ENCODE results near the gene IL13.
"Not testable (repeated sequence)": the region's sequence is repeated elsewhere in the genome, so short reads cannot be mapped to it uniquely, and the experiment has no call there.

IL13 gene

GRCh38 chr5:132657676-132658380 is at the start of gene IL13:
Gene IL13 (plus strand): TSS chr5:132658173. CDS start chr5:132658187, 14 bp downstream.
- no peak for DNase-seq

DNA sequence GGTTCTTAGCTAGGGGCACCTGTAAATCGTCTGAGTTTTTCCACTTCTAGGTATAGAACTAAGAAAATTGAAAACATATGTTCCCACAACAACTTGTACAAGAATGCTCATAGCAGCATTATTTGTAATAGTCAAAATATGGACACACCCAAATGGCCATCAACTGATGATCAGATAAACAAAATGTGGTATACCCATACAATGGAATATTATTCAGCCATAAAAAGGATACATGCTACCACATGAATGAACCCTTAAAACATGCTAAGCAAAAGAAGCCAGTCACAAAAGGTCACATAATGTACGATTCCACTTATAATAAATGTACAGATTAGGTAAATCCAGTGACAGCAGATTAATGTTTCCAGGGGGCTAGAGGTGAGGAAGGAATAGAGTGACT is 46.0 kb upstream of the IL13 start:
- no peak for DNase-seq

DNA sequence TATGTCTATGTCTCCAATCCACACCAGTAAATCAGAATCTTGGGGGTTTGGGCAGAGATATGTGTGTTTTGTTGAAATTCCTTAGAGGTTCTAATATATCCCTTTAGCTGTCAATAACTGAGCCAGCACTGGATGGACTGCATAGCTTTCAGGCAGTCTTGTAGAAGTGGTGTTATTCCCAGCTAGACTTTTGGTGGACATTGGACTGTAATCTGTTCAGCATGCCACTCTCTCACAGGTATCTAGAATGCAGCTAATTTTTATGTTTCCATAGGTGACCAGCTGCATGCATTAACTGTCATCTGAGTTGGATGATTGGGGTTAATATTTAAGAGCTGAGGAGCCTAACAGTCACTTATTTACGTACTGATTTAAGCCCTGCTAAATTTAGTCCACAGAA is 45.1 kb upstream of the IL13 start:
- no peak for DNase-seq

GRCh38 chr5:132621699-132622098 is 36.3 kb upstream of the IL13 start:
- no peak for DNase-seq

GRCh38 chr5:132622608-132623007 is 35.4 kb upstream of the IL13 start:
- DNase-seq: no peak

DNA sequence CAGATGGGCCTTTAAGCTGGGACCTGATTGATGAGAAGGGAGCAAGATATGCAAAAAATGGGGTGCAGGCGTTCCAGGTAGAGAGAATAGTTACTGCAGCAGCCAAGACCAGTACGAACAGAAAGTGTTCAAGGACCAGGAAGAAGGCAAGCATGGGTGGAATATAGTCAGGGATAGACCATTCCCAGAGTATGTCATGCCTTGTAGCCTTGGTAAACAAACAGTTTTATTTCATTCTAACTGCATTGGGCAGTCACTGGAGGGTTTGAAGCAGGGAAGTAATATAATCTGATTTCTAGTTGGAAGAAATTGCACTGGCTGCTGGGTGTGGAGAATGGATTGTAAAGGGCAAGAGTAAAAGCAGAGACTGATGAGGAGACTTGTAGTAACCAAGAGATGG is 30.5 kb upstream of the IL13 start:
- DNase-seq: no peak

DNA sequence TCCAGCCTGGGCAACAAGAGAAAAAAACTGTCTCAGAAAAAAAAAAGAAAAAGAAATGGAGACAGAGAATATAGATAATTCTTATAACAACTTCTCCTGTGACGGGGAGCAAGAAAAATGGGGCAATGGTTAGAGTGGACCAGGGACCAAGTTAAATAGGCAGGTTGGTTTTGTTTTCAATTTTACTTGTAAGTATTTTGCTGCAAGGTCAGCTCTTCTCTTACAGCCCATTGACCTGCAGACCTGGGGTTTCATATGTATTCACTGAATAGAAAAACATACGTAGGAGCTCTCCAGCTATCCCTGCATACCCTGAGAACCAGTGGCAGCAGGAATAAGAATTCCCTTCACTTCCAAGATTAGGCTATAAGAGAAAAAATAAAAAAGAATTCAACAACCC is 29.2 kb upstream of the IL13 start:
- no peak for DNase-seq

DNA sequence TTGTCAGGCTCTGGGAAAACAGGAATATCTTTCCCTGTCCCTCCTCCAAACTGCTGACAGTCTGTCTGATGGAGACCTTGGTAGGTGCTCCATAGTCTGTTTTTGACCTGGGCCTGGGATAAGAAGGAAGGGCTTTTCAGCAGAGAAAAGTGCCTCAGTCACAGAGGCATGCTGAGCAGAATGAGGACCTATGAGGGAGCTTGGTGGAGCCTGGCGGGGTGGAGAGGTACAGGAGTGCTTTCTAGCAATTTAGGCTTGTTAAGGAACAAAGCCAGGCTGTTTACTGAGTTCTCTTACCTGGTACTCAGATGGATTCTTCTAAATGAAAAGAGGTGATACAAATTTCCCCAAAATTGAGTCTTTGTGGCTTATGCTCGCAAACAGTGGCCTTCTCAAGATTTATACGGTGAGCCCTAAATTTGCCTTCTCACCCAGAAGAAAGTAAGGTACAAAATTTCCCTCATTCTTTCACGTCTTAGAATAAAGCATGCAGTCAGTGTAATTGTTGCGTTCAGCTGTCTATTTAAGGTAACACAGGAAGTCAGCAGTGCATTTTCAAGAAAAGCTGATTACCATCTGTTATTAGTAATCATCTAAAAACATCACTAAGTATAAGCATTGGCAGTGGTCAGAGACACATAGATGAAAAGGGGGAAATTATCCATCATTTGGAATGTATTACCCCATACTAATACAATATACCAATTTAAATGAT is 28.6 kb upstream of the IL13 start:
- DNase-seq: no peak

GRCh38 chr5:132633587-132633986 is 24.4 kb upstream of the IL13 start:
- not testable (repeated sequence) for DNase-seq

DNA sequence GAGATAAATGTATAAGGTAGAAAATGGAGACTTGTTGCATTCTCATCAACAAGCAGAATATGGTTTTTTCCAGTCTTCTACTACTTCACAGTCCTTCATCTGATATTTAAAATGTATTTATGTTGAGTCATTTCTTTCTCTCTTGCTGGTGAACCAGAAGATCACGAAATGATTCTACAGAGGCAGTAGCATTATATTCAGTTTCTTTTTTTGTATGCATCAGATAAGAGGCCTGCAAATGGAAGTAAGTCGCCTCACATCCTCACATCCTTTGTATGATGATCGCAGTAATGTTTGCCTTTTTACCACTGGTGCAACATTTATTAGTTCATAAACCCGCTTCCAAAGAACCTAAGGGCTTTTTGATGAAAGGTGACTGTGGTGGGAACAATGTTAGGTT is 22.1 kb upstream of the IL13 start:
- no peak for DNase-seq

DNA sequence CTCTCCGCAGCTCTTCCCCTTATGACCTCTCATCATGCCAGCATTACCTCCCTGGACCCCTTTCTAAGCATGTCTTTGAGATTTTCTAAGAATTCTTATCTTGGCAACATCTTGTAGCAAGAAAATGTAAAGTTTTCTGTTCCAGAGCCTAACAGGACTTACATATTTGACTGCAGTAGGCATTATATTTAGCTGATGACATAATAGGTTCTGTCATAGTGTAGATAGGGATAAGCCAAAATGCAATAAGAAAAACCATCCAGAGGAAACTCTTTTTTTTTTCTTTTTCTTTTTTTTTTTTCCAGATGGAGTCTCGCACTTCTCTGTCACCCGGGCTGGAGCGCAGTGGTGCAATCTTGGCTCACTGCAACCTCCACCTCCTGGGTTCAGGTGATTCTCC is 20.7 kb upstream of the IL13 start:
- DNase-seq: no peak

DNA sequence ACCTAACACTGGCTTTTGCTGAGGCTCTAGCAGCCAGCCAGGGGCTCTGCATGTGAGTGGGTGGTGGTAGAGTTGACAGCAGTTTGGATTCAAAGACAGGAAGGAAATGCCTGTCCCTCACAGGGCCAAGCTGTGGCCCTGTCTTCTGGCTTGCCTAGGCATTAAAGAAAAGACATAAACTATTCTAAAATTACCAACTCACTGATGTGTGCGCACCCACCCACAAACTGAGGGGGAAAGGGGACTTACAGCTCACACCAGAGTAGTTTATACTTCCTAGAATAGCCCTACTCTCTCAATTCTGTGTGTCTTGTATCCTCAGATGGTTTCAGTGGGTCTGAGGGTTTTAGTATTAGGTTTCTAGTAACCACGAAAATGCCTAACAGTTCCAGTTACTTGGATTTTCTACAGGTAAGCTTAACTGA is 18.3 kb upstream of the IL13 start:
- DNase-seq: no peak

DNA sequence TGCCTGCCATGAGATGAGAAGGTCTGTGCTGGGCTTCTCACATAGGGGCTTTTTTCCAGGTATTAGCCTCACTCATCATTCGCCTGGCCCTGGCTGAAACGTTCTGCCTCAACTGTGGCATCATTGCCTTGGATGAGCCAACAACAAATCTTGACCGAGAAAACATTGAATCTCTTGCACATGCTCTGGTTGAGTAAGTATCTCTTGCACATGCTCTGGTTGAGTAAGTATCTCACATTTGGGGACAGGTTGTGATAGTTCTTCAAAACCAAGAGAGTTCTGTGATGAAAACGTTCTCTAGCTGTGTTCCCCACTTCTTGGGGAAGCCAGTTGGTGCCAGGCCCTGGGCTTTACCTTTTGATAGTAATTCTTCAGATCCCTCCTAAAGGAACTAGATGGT is 17.4 kb upstream of the IL13 start:
- DNase-seq: no peak

DNA sequence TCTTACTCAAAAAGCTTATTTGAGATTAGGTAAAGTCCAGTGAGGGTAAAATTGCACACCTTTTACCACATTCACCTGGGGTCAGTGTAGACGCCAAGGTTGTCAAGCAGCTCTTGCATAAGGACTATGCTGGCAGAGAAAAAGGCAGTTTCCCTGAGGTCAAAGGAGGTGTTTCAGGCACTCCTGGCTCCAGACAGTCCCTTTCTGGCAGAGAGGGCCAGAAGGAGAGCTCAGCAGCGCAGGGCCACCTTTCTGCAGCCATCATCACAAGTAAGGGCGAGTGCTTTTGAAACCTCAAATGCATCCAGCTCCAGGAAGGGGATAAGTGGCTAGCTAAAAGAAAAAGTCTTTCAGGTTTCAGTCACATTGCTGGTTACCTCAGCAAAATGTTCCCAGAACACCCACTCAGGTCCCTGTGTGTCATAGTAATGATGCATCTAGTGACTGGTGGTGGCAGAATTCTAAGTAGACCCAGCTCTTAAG is 16.7 kb upstream of the IL13 start:
- no peak for DNase-seq

DNA sequence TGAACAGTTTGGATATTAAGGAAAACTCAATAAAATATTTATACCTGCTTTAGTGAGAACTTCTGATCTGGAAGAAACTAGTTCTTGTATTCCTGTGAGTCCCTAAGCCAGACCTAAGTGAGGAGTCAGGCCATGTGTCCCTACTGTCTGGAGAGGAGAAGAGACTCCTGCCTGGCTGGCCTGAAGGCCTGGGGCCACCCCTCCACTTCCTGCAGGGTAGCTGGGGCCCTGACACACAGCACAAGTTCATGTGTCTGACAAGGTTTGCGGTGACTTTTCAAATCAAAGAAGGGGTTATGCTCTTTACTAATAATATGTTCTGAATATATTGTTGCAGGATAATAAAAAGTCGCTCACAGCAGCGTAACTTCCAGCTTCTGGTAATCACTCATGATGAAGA is 16.1 kb upstream of the IL13 start:
- no peak for DNase-seq

DNA sequence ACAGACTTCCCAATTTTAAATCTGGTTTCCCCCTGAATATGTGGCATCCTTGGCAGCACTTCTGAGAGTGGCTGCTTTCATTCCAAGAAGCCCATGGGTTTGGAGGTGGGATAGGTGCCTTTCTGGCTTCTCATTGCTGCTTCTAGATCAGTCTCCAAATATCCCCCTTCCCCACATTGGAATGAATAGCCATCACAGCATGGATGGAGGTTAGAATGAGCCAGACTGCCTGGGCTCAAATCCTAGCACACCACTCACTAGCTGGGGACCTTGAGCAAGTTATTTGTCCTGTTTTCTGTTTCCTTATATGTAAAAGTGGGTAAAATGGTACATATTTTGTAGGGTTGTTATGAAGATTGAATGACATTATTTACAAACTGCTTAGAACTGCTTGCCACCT is 13.8 kb upstream of the IL13 start:
- no peak for DNase-seq

DNA sequence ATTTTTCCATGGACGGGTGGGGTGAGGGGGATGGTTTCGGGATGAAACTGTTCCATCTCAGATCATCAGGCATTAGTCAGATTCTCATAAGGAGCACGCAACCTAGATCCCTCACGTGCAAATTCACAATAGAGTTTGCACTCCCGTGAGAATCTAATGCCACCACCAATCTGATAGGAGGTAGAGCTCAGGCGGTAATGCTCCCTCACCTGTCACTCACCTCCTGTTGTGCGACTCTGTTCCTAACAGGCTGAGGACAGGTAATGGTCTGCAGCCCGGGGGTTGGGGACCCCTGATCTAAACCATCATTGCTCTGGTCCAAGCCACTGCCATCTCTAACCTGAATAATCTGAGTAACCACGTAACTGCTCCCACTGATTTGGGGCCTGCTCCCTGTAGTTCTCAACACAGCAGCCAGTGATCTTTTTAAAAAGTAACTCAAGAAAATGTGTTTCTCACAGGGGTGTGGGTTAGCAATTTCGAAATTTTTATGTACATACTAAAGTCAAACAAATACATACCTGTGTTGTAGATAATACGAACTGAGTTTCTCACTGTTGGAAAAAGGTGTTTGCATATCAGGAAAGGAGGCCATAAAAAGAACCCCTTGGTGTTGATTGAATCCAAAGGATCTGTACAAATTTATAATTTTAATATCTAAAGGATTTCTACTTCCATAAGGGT is 11.2 kb upstream of the IL13 start:
- DNase-seq: no peak

DNA sequence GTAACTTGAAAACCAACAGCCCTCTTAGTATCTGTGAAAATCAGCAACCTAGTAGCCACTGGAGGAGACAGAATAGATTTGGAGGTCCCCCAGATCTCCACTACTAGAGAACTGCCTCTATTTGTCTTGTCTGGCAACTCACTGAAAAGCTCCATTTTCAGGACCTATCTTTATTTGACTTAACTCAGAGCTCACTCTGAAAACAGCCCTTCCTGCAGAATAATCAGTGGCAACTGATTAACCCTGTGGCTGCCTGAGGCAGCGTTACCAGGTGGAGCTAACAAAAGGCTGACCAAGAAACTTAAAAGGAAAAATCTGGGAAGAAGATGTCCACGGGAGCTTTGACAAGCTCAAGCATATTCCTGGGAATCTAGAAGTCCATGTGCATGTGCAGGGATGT is 10.5 kb upstream of the IL13 start:
- DNase-seq: no peak

DNA sequence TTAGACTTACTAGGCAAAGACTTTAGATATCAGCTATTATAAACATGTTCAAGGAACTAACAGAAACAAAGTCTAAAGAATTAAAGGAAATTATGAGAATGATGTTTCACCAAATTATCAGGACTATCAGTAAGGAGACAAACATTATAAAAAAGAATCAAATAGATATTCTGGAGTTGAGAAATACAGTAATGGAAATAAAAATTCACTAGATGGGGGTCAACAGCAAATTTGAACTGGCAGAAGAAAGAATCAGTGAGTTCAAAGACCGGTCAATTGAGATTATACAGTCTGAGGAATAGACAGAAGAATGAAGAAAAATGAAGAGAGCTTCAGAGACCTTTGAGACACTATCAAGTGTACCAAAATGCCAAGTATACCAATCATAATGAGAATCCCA is 9.6 kb upstream of the IL13 start:
- no peak for DNase-seq

GRCh38 chr5:132651838-132652469 is 6.0 kb upstream of the IL13 start:
- DNase-seq: no peak

DNA sequence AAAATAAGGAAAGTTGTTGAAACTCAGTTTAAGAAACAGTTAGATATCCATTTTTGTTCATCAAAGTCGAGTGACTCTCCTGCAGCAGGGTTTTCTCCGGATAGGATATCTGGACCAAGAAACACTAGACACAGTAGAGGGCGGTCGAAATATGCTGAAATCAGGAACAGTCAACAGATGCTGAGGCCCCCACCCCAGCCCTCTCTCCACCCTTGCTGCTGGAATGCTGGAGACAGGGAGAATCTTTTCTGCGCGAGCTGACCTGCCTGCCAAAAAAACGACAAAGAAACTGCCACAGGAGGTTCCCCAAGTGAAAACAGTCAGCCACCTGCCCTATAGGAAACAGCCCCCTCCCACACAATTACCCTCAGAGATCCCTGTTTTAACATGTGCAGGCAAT is 4.3 kb upstream of the IL13 start:
- DNase-seq: no peak

GRCh38 chr5:132655821-132656773 is 1.9 kb upstream of the IL13 start:
- peak; percentile 39 for DNase-seq

Measured in activated CD4-positive, CD25-positive, alpha-beta regulatory T cell treated with anti-CD3 and anti-CD28 coated beads, Interleukin-2, amount 50 U/mL, for 72 hours (primary cell).